ENCODE measurements around the gene MAGI3. TPM values are rescaled to one million over a fixed set of nuclear protein-coding genes. Genes with fewer than 3 reads are reported as not detected.

The MAGI3 gene
- total RNA-seq, 4 donors from 2014 or later = 14.4 to 28.2 (median 24.4) TPM

- intact Hi-C loops (cut with DNase I) = no loop called here
- no peak overlapping the region for H3K4me3 ChIP-seq
- no peaks in the 10 kb centered on the region for H3K9me3 ChIP-seq
- peaks cover 0 to 46% (median 0%) of the 10 kb centered on the region in 3 donors for H3K4me1 ChIP-seq
- no peak for DNase-seq
- no peak overlapping the region for H3K27ac ChIP-seq
- H3K36me3 ChIP-seq = no peaks in the 10 kb centered on the region
- TF ChIP-seq CTCF (IDR thresholded peaks at IDR 0.05) (no peak), POLR2A (IDR thresholded peaks at IDR 0.05) (no peak)
- 63 to 73% methylated on average over 4 of the region's 4 CpGs for WGBS, 2 donors
- no peaks in the 10 kb centered on the region for H3K27me3 ChIP-seq
Measured at GRCh38 chr1:113534130-113534817, 144.0 kb downstream of the MAGI3 start.

- TF ChIP-seq POLR2A (IDR thresholded peaks at IDR 0.05) = no peak
- no peak for TF ChIP-seq CTCF (IDR thresholded peaks at IDR 0.05)
- no peak overlapping the region for H3K27ac ChIP-seq
- no peaks in the 10 kb centered on the region for H3K27me3 ChIP-seq
- H3K36me3 ChIP-seq = no peaks in the 10 kb centered on the region
- H3K4me3 ChIP-seq = no peak overlapping the region
- no peaks in the 10 kb centered on the region for H3K9me3 ChIP-seq
- intact Hi-C loops (cut with DNase I) = no loop called here
- 56 to 81% methylated on average over 1 of the region's 1 CpG for WGBS, 2 donors
- peaks cover 0 to 46% (median 0%) of the 10 kb centered on the region in 3 donors for H3K4me1 ChIP-seq
- DNase-seq = no peak
Measured at GRCh38 chr1:113534875-113535274, 144.6 kb downstream of the MAGI3 start.

GRCh38 chr1:113536182-113536780, 146.0 kb downstream of the MAGI3 start:
- no peak overlapping the region for H3K27ac ChIP-seq
- no peak overlapping the region for H3K4me3 ChIP-seq
- DNase-seq = no peak
- WGBS, 2 donors = 79 to 83% methylated on average over 1 of the region's 1 CpG
- intact Hi-C loops (cut with DNase I) = no loop called here
- H3K4me1 ChIP-seq = peaks cover 0 to 46% (median 0%) of the 10 kb centered on the region in 3 donors
- H3K9me3 ChIP-seq = no peaks in the 10 kb centered on the region
- no peaks in the 10 kb centered on the region for H3K36me3 ChIP-seq
- H3K27me3 ChIP-seq = no peaks in the 10 kb centered on the region
- TF ChIP-seq POLR2A (IDR thresholded peaks at IDR 0.05) = no peak
- no peak for TF ChIP-seq CTCF (IDR thresholded peaks at IDR 0.05)

GRCh38 chr1:113538225-113538624, 147.9 kb downstream of the MAGI3 start:
- WGBS, 2 donors = 29 to 55% methylated on average over 3 of the region's 3 CpGs
- DNase-seq = no peak
- no peak overlapping the region for H3K27ac ChIP-seq
- intact Hi-C loops (cut with DNase I) = no loop called here
- no peak for TF ChIP-seq POLR2A (IDR thresholded peaks at IDR 0.05)
- TF ChIP-seq CTCF (IDR thresholded peaks at IDR 0.05) = no peak
- H3K36me3 ChIP-seq = no peaks in the 10 kb centered on the region
- H3K9me3 ChIP-seq = no peaks in the 10 kb centered on the region
- H3K4me1 ChIP-seq = peaks cover 0 to 57% (median 0%) of the 10 kb centered on the region in 3 donors
- H3K27me3 ChIP-seq = no peaks in the 10 kb centered on the region
- H3K4me3 ChIP-seq = no peak overlapping the region

- TF ChIP-seq CTCF (IDR thresholded peaks at IDR 0.05) (no peak), POLR2A (IDR thresholded peaks at IDR 0.05) (no peak)
- DNase-seq = no peak
- H3K4me3 ChIP-seq = no peak overlapping the region
- no peak overlapping the region for H3K27ac ChIP-seq
- no peaks in the 10 kb centered on the region for H3K36me3 ChIP-seq
- intact Hi-C loops (cut with DNase I) = no loop called here
- H3K9me3 ChIP-seq = no peaks in the 10 kb centered on the region
- peaks cover 0 to 50% (median 0%) of the 10 kb centered on the region in 3 donors for H3K4me1 ChIP-seq
- WGBS, 2 donors = 85 to 98% methylated on average over 3 of the region's 3 CpGs
- no peaks in the 10 kb centered on the region for H3K27me3 ChIP-seq
Measured at GRCh38 chr1:113540335-113540734, 150.0 kb downstream of the MAGI3 start.
